Measurements from ENCODE around the gene ACOT4.

DNA sequence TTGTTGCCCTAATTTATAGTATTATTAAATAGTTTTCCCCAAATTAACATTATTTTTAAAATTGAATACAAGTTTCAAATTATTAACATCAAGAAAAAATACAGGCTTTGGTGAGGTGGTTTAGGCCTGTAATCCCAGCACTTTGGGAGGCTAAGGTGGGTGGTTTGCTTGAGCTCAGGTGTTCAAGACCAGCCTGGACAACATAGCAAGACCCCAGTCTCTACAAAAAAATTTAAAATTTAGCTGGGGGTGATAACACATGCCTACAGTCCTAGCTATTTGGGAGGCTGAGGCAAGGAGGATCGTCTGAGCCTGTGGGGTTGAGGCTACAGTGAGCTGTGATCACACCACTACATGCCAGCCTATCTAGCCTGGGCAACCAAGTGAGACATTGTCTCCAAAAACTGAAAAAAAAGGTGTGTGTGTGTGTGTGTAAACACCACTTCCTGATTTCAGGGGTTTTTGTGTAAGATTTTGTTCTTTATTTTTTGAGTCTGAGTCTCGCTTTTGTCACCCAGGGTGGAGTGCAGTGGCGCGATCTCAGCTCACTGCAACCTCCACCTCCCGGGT, 49.2 kb downstream of the ACOT4 start:
- TF ChIP-seq POLR2A (IDR thresholded peaks at IDR 0.05; ENCODE audit: low read depth, low read length) (no peak), EZH2 (IDR thresholded peaks at IDR 0.05; ENCODE audit: borderline replicate concordance, low read depth, low read length, severe bottlenecking) (no peak), JUN (IDR thresholded peaks at IDR 0.05; ENCODE audit: borderline replicate concordance, insufficient read depth, insufficient read length, low read depth) (no peak), MYC (IDR thresholded peaks at IDR 0.05; ENCODE audit: low read depth, low read length) (no peak), POLR2AphosphoS5 (IDR thresholded peaks at IDR 0.05; ENCODE audit: insufficient read depth, low read depth, low read length) (no peak)
- TF ChIP-seq, protein P1, sequence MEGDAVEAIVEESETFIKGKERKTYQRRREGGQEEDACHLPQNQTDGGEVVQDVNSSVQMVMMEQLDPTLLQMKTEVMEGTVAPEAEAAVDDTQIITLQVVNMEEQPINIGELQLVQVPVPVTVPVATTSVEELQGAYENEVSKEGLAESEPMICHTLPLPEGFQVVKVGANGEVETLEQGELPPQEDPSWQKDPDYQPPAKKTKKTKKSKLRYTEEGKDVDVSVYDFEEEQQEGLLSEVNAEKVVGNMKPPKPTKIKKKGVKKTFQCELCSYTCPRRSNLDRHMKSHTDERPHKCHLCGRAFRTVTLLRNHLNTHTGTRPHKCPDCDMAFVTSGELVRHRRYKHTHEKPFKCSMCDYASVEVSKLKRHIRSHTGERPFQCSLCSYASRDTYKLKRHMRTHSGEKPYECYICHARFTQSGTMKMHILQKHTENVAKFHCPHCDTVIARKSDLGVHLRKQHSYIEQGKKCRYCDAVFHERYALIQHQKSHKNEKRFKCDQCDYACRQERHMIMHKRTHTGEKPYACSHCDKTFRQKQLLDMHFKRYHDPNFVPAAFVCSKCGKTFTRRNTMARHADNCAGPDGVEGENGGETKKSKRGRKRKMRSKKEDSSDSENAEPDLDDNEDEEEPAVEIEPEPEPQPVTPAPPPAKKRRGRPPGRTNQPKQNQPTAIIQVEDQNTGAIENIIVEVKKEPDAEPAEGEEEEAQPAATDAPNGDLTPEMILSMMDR (IDR thresholded peaks at IDR 0.05; ENCODE audit: extremely low read depth in 1 of 2, insufficient read depth in 1 of 2, low read depth in 1 of 2, low read length in 2 of 2), result no peak
- TF ChIP-seq, protein P2, sequence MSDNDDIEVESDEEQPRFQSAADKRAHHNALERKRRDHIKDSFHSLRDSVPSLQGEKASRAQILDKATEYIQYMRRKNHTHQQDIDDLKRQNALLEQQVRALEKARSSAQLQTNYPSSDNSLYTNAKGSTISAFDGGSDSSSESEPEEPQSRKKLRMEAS (IDR thresholded peaks at IDR 0.05; ENCODE audit: insufficient read depth, insufficient read length), result no peak
